Activated CD4-positive, alpha-beta memory T cell treated with anti-CD3 and anti-CD28 coated beads, Interleukin-2, amount 10 ng/mL, durations not matched to agents 7 days and 5 days (primary cell): ENCODE data around the gene ASPRV1. TPM values are rescaled to one million over a fixed set of nuclear protein-coding genes. Genes with fewer than 3 reads are reported as not detected.
A peak's percentile ranks its signal among the peaks of the same experiment; 100 is the strongest.

Experiments
- CTCF ChIA-PET: fragments of 350-600 bp; sonication (Branson Sonifier 250); formaldehyde crosslinking; loops from one replicate; lab custom pipeline; 2021; ENCODE audit warnings: antibody characterized with exemption, inconsistent platforms; lab: Charles Lee
- POLR2A ChIA-PET: fragments of 350-600 bp; sonication (Branson Sonifier 250); formaldehyde crosslinking; loops from one replicate; lab custom pipeline; 2021; ENCODE audit warnings: antibody characterized with exemption; lab: Charles Lee
- DNase-seq: peaks from one replicate; pipeline ENCODE4 v3.0.0-alpha.2; 2020
- H3K27ac Mint-ChIP-seq: one replicate; pipeline ENCODE4 v1.8.0; 2021; ENCODE audit warnings: mild to moderate bottlenecking, mixed read lengths
- H3K27me3 Mint-ChIP-seq: one replicate; pipeline ENCODE4 v1.8.0; 2021; ENCODE audit warnings: mixed read lengths
- H3K36me3 Mint-ChIP-seq: one replicate; pipeline ENCODE4 v1.8.0; 2021; ENCODE audit warnings: low read depth, mixed read lengths
- H3K4me1 Mint-ChIP-seq: one replicate; pipeline ENCODE4 v1.8.0; 2021; ENCODE audit warnings: mixed read lengths
- H3K4me3 Mint-ChIP-seq: one replicate; pipeline ENCODE4 v1.8.0; 2021; ENCODE audit warnings: mild to moderate bottlenecking, mixed read lengths
- H3K9me3 Mint-ChIP-seq: one replicate; pipeline ENCODE4 v1.8.0; 2021; ENCODE audit warnings: mixed read lengths
- total RNA-seq, 2 experiments: library from RNA; stranded (reverse); gene quantifications; one replicate each; pipeline ENCODE4 v1.2.3, GENCODE V29; 2021

ASPRV1 gene
- total RNA-seq, 2 experiments from 2014 or later = 0.98 TPM

DNA sequence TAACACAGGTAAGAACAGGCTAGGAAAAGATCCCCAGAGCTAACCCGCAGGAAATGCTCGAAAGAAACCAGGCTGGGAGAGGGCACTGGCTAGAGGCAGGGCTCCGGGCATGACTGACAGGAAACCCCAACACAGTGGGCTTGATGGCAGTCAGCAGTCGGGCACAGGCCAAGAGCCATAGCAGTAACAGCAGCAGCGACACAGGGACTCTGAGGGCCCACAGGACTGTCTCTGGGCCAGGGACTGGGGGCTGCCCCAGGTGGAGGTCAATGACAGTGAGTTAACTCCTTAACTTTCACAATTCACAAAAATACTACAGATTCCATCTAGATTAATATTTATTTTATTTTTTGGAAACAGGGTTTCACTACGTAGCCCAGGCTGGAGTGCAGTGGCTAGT, 37.3 kb upstream of the ASPRV1 start:
- no peak overlapping the region for H3K27ac Mint-ChIP-seq
- ChIA-PET POLR2A (interaction anchor here (1.6 kb wide), 1 partner anchor 8 kb away, joined by 4 read pairs; no protein-coding TSS in a partner anchor), CTCF (interaction anchor here (1.0 kb wide), 1 partner anchor 38 kb away, joined by 6 read pairs; no protein-coding TSS in a partner anchor)
- no peak for DNase-seq
- no peaks in the 10 kb centered on the region for H3K9me3 Mint-ChIP-seq
- peaks cover 6% of the 10 kb centered on the region for H3K36me3 Mint-ChIP-seq
- no peaks in the 10 kb centered on the region for H3K27me3 Mint-ChIP-seq
- no peak overlapping the region for H3K4me3 Mint-ChIP-seq
- H3K4me1 Mint-ChIP-seq = peaks cover 38% of the 10 kb centered on the region

GRCh38 chr2:69997015-69997830, 35.8 kb upstream of the ASPRV1 start:
- peaks cover 30% of the 10 kb centered on the region for H3K4me1 Mint-ChIP-seq
- no peak overlapping the region for H3K4me3 Mint-ChIP-seq
- no peaks in the 10 kb centered on the region for H3K27me3 Mint-ChIP-seq
- ChIA-PET CTCF (no interaction called here), POLR2A (interaction anchor here (0.6 to 1.7 kb wide), 3 partner anchors 10 to 33 kb away, joined by 3 to 6 read pairs (median 4); no protein-coding TSS in a partner anchor)
- H3K27ac Mint-ChIP-seq = no peak overlapping the region
- peaks cover 8% of the 10 kb centered on the region for H3K36me3 Mint-ChIP-seq
- DNase-seq = peak; percentile 49
- no peaks in the 10 kb centered on the region for H3K9me3 Mint-ChIP-seq

DNA sequence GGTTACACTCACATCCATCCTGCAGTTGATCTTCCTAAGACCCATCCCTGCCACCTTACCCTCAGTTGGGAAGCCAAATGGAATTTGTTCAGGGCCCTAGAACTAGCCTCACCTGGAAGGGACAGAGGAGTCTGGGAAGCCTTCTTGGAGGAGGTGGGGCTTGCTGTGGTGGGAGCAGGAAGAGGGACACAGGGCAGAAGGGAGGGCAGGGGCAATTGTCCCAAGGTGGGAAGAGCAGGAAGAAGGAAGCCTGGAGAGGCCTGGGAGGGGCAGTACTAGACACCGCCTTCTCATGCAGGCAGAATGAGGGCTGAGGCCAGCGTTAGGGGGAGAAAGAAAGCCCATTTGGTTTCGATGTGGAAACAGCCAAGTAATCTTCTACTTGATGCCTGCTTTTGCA, 34.1 kb upstream of the ASPRV1 start:
- H3K36me3 Mint-ChIP-seq = peaks cover 8% of the 10 kb centered on the region
- H3K4me1 Mint-ChIP-seq = peaks cover 27% of the 10 kb centered on the region
- DNase-seq = no peak
- ChIA-PET POLR2A (no interaction called here), CTCF (no interaction called here)
- no peak overlapping the region for H3K4me3 Mint-ChIP-seq
- no peak overlapping the region for H3K27ac Mint-ChIP-seq
- no peaks in the 10 kb centered on the region for H3K9me3 Mint-ChIP-seq
- H3K27me3 Mint-ChIP-seq = no peaks in the 10 kb centered on the region

GRCh38 chr2:69994166-69994565, 32.7 kb upstream of the ASPRV1 start:
- Mint-ChIP-seq H3K4me1 (peaks cover 21% of the 10 kb centered on the region), H3K27ac (no peak overlapping the region), H3K27me3 (no peaks in the 10 kb centered on the region), H3K9me3 (no peaks in the 10 kb centered on the region), H3K36me3 (peaks cover 8% of the 10 kb centered on the region), H3K4me3 (no peak overlapping the region)
- no peak for DNase-seq
- POLR2A ChIA-PET = no interaction called here
- CTCF ChIA-PET = no interaction called here

- Mint-ChIP-seq H3K9me3 (no peaks in the 10 kb centered on the region), H3K27me3 (no peaks in the 10 kb centered on the region), H3K4me3 (no peak overlapping the region), H3K36me3 (peaks cover 8% of the 10 kb centered on the region), H3K27ac (no peak overlapping the region), H3K4me1 (peaks cover 23% of the 10 kb centered on the region)
- no peak for DNase-seq
- POLR2A ChIA-PET = no interaction called here
- CTCF ChIA-PET = no interaction called here
These were observed 32.3 kb upstream of the ASPRV1 start for GRCh38 chr2:69993708-69994107.

GRCh38 chr2:69993048-69993565, 31.7 kb upstream of the ASPRV1 start:
- ChIA-PET CTCF (no interaction called here), POLR2A (no interaction called here)
- no peak for DNase-seq
- Mint-ChIP-seq H3K4me3 (no peak overlapping the region), H3K27me3 (no peaks in the 10 kb centered on the region), H3K27ac (no peak overlapping the region), H3K4me1 (peaks cover 25% of the 10 kb centered on the region), H3K36me3 (peaks cover 8% of the 10 kb centered on the region), H3K9me3 (no peaks in the 10 kb centered on the region)

- ChIA-PET POLR2A (no interaction called here), CTCF (no interaction called here)
- peaks cover 8% of the 10 kb centered on the region for H3K36me3 Mint-ChIP-seq
- H3K4me3 Mint-ChIP-seq = no peak overlapping the region
- DNase-seq = no peak
- peaks cover 19% of the 10 kb centered on the region for H3K4me1 Mint-ChIP-seq
- no peaks in the 10 kb centered on the region for H3K27me3 Mint-ChIP-seq
- H3K9me3 Mint-ChIP-seq = no peaks in the 10 kb centered on the region
- no peak overlapping the region for H3K27ac Mint-ChIP-seq
These were observed 31.0 kb upstream of the ASPRV1 start for GRCh38 chr2:69992310-69993047.

- Mint-ChIP-seq H3K36me3 (peaks cover 7% of the 10 kb centered on the region), H3K27me3 (no peaks in the 10 kb centered on the region), H3K9me3 (no peaks in the 10 kb centered on the region), H3K27ac (no peak overlapping the region), H3K4me1 (peaks cover 8% of the 10 kb centered on the region), H3K4me3 (no peak overlapping the region)
- CTCF ChIA-PET = no interaction called here
- POLR2A ChIA-PET = no interaction called here
- no peak for DNase-seq
These were observed 28.1 kb upstream of the ASPRV1 start for GRCh38 chr2:69989441-69990105.

GRCh38 chr2:69989009-69989408, 27.6 kb upstream of the ASPRV1 start:
- no peak overlapping the region for H3K4me3 Mint-ChIP-seq
- H3K9me3 Mint-ChIP-seq = no peaks in the 10 kb centered on the region
- H3K27ac Mint-ChIP-seq = no peak overlapping the region
- DNase-seq = no peak
- peaks cover 5% of the 10 kb centered on the region for H3K36me3 Mint-ChIP-seq
- ChIA-PET CTCF (no interaction called here), POLR2A (no interaction called here)
- H3K4me1 Mint-ChIP-seq = peaks cover 8% of the 10 kb centered on the region
- H3K27me3 Mint-ChIP-seq = no peaks in the 10 kb centered on the region

DNA sequence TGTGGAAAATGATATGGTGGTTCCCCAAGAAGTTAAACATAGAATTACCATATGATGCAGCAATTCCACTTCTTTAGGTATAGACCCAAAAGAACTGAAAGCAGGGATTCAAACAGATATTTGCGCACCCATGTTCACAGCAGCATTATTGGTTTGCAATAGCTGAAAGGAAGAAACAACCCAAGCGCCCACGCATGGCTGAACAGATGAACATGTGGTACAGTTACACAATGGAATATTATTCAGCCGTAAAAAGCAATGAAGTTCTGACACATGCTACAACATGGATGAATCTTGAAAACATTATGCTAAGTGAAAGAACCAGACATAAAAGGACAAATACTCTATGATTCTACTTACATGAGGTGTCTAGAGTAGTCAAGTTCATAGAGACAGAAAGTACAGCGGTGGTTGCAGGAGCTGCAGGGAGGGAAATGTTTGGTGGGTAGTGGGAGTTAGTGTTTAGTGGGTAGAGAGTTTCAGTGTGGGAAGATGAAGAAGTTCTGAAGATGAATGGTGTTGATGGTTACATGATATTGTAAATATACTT, 26.7 kb upstream of the ASPRV1 start:
- Mint-ChIP-seq H3K4me1 (peaks cover 8% of the 10 kb centered on the region), H3K27me3 (no peaks in the 10 kb centered on the region), H3K27ac (no peak overlapping the region), H3K9me3 (no peaks in the 10 kb centered on the region), H3K4me3 (no peak overlapping the region), H3K36me3 (peaks cover 2% of the 10 kb centered on the region)
- no peak for DNase-seq
- ChIA-PET POLR2A (no interaction called here), CTCF (no interaction called here)

- ChIA-PET POLR2A (interaction anchor here (1.1 kb wide), 1 partner anchor 57 kb away, joined by 4 read pairs; no protein-coding TSS in a partner anchor), CTCF (no interaction called here)
- H3K9me3 Mint-ChIP-seq = no peaks in the 10 kb centered on the region
- H3K27me3 Mint-ChIP-seq = no peaks in the 10 kb centered on the region
- no peak overlapping the region for H3K27ac Mint-ChIP-seq
- DNase-seq = no peak
- peaks cover 2% of the 10 kb centered on the region for H3K36me3 Mint-ChIP-seq
- H3K4me1 Mint-ChIP-seq = peaks cover 8% of the 10 kb centered on the region
- no peak overlapping the region for H3K4me3 Mint-ChIP-seq
These were observed 25.3 kb upstream of the ASPRV1 start for GRCh38 chr2:69986691-69987090.

GRCh38 chr2:69985688-69986087, 24.3 kb upstream of the ASPRV1 start:
- Mint-ChIP-seq H3K27me3 (no peaks in the 10 kb centered on the region), H3K36me3 (peaks cover 2% of the 10 kb centered on the region), H3K9me3 (no peaks in the 10 kb centered on the region), H3K4me1 (peaks cover 8% of the 10 kb centered on the region), H3K27ac (no peak overlapping the region), H3K4me3 (no peak overlapping the region)
- DNase-seq = no peak
- CTCF ChIA-PET = no interaction called here
- POLR2A ChIA-PET = interaction anchor here (1.1 kb wide), 1 partner anchor 58 kb away, joined by 4 read pairs; no protein-coding TSS in a partner anchor
